ENCODE results near the gene FRMD5.

DNA sequence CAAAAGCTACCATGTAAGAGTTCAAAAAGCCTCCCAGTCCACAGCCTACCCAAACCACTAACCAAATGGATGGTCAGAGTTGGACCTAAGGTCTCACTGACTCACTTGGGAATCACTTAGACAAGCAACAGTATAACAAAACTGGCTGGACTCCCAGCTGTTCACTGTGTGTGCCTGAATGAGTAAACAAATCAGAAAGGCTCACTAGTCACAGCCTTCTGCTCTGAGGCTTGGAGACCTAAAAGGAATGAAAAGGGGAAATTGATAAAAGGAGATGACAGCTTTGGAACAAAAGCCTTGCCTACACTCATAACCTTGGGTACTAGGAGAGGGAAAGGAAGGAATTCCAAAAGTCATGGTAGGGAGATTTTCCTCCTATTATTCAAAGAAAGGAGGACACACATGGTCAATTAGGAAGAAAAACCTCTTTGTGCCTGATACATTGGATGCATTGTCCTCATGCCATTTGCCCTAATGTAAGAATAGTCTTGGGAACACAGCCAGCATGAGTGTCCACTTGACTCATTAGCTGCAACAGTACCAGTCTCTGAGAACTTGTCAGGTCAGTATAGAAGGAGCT, 92.3 kb downstream of the FRMD5 start:
- TF ChIP-seq CTCF (IDR thresholded peaks at IDR 0.05; ENCODE audit: poor library complexity) (no peak), EZH2 (IDR thresholded peaks at IDR 0.05; ENCODE audit: borderline replicate concordance) (no peak), EZH2phosphoT487 (IDR thresholded peaks at IDR 0.05; ENCODE audit: low read depth, severe bottlenecking, unreplicated experiment) (no peak)
